ENCODE results near the gene SERBP1.
"Not testable (repeated sequence)": the region's sequence is repeated elsewhere in the genome, so short reads cannot be mapped to it uniquely, and the experiment has no call there.

Gene SERBP1

GRCh38 chr1:67439277-67440029, 9.3 kb upstream of the SERBP1 start:
- DNase-seq = no peak

- no peak for DNase-seq
Observed at GRCh38 chr1:67437961-67438360, 7.8 kb upstream of the SERBP1 start.

- DNase-seq = no peak
Observed at GRCh38 chr1:67436511-67437055, 6.4 kb upstream of the SERBP1 start.

DNA sequence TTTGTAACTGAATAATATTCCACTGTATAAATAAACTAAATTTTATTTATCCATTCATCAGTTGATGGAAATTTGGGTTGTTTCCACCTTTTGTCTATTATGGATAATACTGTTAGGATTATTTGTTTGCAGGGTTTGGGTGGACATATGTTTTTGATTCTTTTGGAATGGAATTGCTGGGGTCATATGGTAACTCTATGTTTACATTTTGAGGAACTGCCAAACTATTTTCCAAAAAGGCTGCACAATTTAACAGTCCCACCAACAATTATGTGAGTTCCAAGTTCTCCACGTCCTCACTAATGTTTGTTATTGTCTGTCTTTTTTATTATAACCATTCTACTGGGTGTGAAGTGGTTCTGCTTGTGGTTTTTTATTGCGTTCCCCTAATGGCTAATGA, 4.3 kb upstream of the SERBP1 start:
- no peak for DNase-seq

DNA sequence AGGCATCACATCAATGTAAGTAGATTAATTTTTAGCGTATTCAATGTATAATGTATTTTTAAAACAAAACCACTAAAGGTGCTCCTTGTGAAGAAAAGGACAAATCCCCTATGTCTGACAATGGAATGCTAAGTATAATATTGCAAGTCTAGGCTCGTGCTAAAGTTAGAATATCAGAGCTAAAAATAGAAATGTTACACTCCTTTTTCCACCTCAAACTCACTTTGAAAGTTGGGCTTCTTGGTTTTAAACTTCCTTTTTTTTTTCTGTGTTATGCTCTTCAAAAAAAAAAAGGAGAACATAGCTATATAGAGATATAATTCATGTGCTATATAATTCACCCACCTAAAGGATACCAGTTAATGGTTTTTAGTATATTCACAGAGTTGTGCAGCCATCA, 3.6 kb upstream of the SERBP1 start:
- DNase-seq = no peak

GRCh38 chr1:67432745-67433144, 2.5 kb upstream of the SERBP1 start:
- no peak for DNase-seq

GRCh38 chr1:67431869-67432578, 1.8 kb upstream of the SERBP1 start:
- no peak for DNase-seq

GRCh38 chr1:67431156-67431765, 1.1 kb upstream of the SERBP1 start:
- DNase-seq = no peak

DNA sequence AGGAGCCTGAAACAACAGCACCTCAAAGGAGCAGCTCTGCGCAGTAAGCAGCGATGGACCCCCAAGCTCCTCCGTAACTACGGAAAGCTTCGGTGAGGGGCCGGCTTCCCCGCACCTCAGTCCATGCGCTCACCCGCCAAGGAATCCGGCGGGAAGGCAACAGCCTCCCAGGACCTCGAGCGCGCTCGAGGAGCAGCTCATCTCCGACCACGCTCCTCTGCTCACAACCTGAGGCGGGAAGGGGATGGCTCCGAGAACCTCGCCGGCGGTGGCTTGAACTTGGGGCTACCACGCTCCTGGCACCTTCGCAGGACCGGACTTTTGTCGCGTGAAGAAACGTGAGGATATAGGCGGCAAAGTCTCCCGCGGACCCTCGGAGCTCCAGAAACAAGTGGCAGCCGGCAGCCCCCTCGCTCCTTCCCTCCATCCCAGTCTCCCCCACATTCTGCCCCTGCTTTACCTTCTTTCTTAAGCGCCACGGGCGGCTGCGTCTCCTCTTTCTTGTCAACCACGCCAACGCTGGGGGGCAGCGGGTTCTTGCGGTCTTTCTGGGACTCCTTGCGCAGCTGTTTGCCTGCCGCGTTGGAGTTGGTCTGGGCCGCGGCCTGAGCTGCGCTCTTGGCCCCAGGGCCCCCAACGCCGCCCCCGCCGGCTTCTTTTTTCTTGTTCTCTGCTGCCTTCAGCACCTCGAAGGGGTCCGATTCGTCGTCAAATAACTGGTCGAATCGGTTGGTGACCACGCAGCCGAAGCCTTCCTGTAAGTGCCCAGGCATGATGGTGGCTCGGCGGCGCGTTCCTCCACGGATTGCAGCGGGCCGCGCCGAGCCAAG, 459 bp downstream of the SERBP1 start:
- DNase-seq = peak; percentile 40

- peak; percentile 56 for DNase-seq
Observed at GRCh38 chr1:67429011-67429527, 1.1 kb downstream of the SERBP1 start.

- DNase-seq = no peak
Observed at GRCh38 chr1:67427947-67428346, 2.3 kb downstream of the SERBP1 start.

GRCh38 chr1:67427465-67427864, 2.7 kb downstream of the SERBP1 start:
- no peak for DNase-seq

GRCh38 chr1:67420835-67421492, 9.2 kb downstream of the SERBP1 start:
- no peak for DNase-seq

DNA sequence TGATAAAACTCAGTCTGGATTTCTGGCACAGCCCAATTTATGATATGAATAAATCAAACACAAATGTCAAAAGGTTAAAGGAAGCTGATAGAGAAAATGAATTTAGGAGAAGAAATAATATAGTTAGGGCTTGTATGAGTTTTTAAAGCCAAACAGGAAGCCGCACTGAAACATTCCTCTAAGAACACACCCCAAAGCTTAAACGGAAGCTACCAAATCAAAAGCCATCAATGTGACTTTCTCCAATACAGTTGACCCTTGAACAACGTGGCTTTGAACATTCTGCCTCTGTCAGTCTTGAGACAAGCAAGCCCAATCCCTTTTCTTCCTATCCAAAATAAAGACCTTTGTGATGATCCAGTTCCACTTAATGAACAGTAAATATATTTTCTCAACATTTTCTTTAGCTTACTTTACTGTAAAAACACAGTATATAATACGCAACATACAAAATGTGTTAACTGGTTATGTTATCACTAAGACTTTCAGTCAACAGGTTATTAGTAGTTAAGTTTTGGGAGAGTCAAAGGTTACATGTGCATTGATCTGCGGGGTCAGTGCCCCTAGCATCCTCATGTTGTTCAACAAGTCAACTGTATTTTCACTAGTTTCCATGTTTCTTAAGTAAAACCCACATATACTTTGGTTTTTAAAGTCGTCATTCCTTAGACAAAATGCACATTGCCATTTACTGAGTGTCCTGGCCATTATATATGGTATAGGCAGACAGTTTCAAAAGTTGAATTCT, 11.2 kb downstream of the SERBP1 start:
- no peak for DNase-seq

DNA sequence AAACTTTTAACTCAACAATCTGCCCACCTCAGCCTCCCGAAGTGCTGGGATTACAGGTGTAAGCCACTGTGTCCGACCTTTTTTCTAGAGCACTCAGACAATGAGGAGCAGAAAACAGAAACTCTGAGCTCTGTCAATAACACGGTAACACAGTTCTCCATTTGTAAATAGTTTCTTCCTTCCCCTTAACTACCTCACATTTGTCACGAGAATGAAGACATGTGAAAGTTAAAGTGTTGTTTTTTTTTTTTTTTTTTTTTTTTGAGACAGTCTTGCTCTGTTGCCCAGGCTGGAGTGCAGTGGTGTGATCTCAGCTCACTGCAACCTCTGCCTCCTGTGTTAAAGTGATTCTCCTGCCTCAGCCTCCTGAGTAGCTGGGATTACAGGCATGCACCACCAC, 12.5 kb downstream of the SERBP1 start:
- DNase-seq = not testable (repeated sequence)

GRCh38 chr1:67415041-67415440, 15.2 kb downstream of the SERBP1 start:
- no peak for DNase-seq

GRCh38 chr1:67414574-67414973, 15.6 kb downstream of the SERBP1 start:
- DNase-seq = no peak

- DNase-seq = not testable (repeated sequence)
Observed at GRCh38 chr1:67413101-67413500, 17.1 kb downstream of the SERBP1 start.

- no peak for DNase-seq
Observed at GRCh38 chr1:67408148-67408547, 22.1 kb downstream of the SERBP1 start.

DNA sequence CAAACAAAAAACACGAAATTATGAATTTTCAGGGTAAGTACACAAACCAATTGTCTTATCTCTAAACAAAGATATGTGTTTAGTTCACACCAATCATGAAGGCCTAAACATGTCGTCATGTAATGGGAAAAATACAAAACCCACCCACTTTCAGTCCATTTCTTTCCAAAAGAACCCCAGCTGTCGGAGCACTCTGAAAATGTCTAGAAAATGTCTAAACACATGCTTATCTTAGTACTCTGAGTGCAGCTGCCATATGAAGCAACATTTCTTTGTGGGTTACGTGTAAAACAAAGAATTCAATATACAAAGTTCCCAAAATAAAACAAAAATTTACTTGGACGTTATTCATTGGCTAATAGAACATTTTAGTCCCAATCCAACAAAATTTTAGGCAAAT, 22.7 kb downstream of the SERBP1 start:
- no peak for DNase-seq
